GM12878 (cell line): Measurements from ENCODE around the gene SPHK2. TPM values are rescaled to one million over a fixed set of nuclear protein-coding genes. Genes with fewer than 3 reads are reported as not detected.

Experiments used
- BACH1 ChIP-seq: fragments of 450-650 bp; IDR thresholded peaks from 2 replicates; pipeline ENCODE4 v1.6.1; 2017; ENCODE audit warnings: mild to moderate bottlenecking, borderline replicate concordance
- BHLHE40 ChIP-seq, 2 experiments: fragments of 450-650 bp in 1 of 2; IDR thresholded peaks; 2 replicates each; pipeline ENCODE4 v1.6.1; 2011 to 2017; ENCODE audit warnings: low read depth in 2 of 2, borderline replicate concordance in 1 of 2, improper control_type of control experiment in 1 of 2, low read length in 1 of 2, mild to moderate bottlenecking in 1 of 2
- CHD1 ChIP-seq: IDR thresholded peaks from 2 replicates; pipeline ENCODE4 v1.6.1; 2012; ENCODE audit warnings: low read depth, low read length, improper control_type of control experiment
- GATAD2B ChIP-seq: fragments of 450-650 bp; conservative IDR thresholded peaks from 2 replicates; pipeline ENCODE4 v1.6.1; 2017; ENCODE audit warnings: low read depth, mild to moderate bottlenecking, moderate library complexity
- IRF4 ChIP-seq: IDR thresholded peaks from 2 replicates; pipeline ENCODE4 v1.6.1; 2011; ENCODE audit warnings: low read depth, low read length
- NFXL1 ChIP-seq: fragments of 450-650 bp; IDR thresholded peaks from 2 replicates; pipeline ENCODE4 v1.6.1; 2017; ENCODE audit warnings: antibody characterized with exemption, mild to moderate bottlenecking, borderline replicate concordance
- NFYB ChIP-seq: IDR thresholded peaks from 2 replicates; pipeline ENCODE4 v1.6.1; 2011; ENCODE audit warnings: low read depth, mild to moderate bottlenecking, low read length, improper control_type of control experiment, moderate library complexity; ENCODE audit not compliant: insufficient read depth
- POLR2AphosphoS2 ChIP-seq: IDR thresholded peaks from 2 replicates; pipeline ENCODE4 v1.6.1; 2011; ENCODE audit warnings: low read depth, mild to moderate bottlenecking, low read length, improper control_type of control experiment, moderate library complexity
- POU2F2 ChIP-seq: IDR thresholded peaks from 3 replicates; pipeline ENCODE4 v1.6.1; 2011; ENCODE audit warnings: low read depth, mild to moderate bottlenecking, low read length, borderline replicate concordance
- RCOR1 ChIP-seq: conservative IDR thresholded peaks from 2 replicates; pipeline ENCODE4 v1.6.1; 2012; ENCODE audit warnings: low read depth, low read length, improper control_type of control experiment
- TAF1 ChIP-seq: IDR thresholded peaks from 2 replicates; pipeline ENCODE4 v1.6.1; 2011; ENCODE audit warnings: mild to moderate bottlenecking, low read depth, low read length, borderline replicate concordance
- TCF12 ChIP-seq: IDR thresholded peaks from 2 replicates; pipeline ENCODE4 v1.6.1; 2011; ENCODE audit warnings: low read depth, mild to moderate bottlenecking, low read length
- polyA plus RNA-seq, 11 experiments: library from polyadenylated mRNA; depleted of rRNA in 4 of 11; unstranded in 6 of 11; stranded (reverse) in 5 of 11; fragments of >200 nt; fragmentation: Nextera tagmentation in 4 of 11; fragmentation: Illumina TruSeq in 1 of 11; extraction: Ambion mirVana in 4 of 11; extraction: Trizol in 1 of 11; gene quantifications; 1 replicate in 1 of 11; 2 replicates in 10 of 11; pipeline versions ENCODE4 v1.2.1 to v1.2.3, GENCODE V29; 2011 to 2016; ENCODE audit warnings: inconsistent platforms in 2 of 11, missing spikeins in 2 of 11, low read depth in 1 of 11
- total RNA-seq, 4 experiments: library from RNA; depleted of rRNA in 3 of 4; stranded (reverse); fragments of >200 nt in 3 of 4; fragmentation: Illumina TruSeq in 1 of 4; extraction: Trizol in 1 of 4; gene quantifications; 2 replicates each; pipeline versions ENCODE4 v1.2.1 to v1.2.3, GENCODE V29; 2013 to 2021
- TF ChIP-seq, protein P1 (sequence below): fragments of 150-350 bp; IDR thresholded peaks from 2 replicates; pipeline ENCODE4 v1.6.1; 2014; ENCODE audit warnings: mild to moderate bottlenecking, low read depth, low read length
- TF ChIP-seq, protein P2 (sequence below): fragments of 450-650 bp; IDR thresholded peaks from 2 replicates; pipeline ENCODE4 v1.6.1; 2017; ENCODE audit warnings: mild to moderate bottlenecking, low read depth, inconsistent platforms; ENCODE audit not compliant: poor library complexity, severe bottlenecking
- TF ChIP-seq, protein P3 (sequence below): IDR thresholded peaks from 2 replicates; pipeline ENCODE4 v1.6.1; 2012; ENCODE audit warnings: mild to moderate bottlenecking, low read depth, low read length
- TF ChIP-seq, protein P4 (sequence below): IDR thresholded peaks from 2 replicates; pipeline ENCODE4 v1.6.1; 2012; ENCODE audit warnings: low read depth, low read length, improper control_type of control experiment
- TF ChIP-seq, protein P5 (sequence below): IDR thresholded peaks from 2 replicates; pipeline ENCODE4 v1.6.1; 2011; ENCODE audit warnings: borderline replicate concordance, low read depth, mild to moderate bottlenecking, moderate library complexity, mixed read lengths, low read length; ENCODE audit not compliant: insufficient read depth; ENCODE audit errors: extremely low read length

SPHK2 gene
- total and polyA plus RNA-seq, 10 of the 15 experiments (the other 5 are each of a cell fraction or from before 2014, with no cell fraction given) = 0.37 to 40.5 (median 11.2) TPM

DNA sequence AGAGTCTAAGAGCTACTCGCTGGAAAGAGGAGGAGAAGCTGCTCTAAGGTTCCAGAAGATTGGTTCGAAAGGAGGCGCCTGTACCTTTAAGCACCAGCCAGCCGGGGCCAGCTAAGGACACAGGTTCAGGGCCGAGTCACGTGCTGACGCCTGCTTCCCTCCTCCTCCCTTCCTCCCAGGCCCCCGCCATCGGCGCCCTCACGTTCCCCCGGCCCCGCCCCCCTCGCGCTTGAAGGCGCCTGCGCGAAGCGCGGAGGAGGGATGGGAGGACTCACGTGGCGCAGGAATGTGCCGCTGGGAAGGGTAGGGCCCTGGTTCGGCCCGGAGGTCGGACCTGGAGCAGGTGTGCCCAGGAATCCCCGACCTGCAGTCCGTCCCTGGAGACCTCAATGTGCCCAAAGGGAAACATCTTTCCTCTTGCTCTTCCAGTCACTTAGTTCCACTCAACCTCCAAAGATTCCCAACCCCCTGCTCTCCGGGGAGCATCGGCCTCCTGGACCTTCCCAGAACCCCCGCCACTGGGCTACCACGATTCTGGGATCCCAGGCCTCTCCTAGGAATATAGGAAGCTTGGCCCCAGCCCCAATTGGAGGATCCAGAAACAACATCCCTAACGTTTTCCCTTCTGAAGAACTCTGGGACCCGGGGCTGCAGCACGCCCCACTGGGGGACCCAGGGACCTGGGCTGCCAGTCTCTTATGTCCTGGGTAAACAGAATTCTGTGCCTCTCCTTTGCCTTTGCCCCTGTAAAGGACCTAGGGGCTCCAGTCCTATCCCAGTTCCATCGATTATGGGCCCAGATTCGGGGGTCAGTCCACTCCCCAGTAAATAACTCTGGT lies 15.3 kb downstream of the SPHK2 start (continued):
- TF ChIP-seq BHLHE40 (IDR thresholded peaks at IDR 0.05; ENCODE audit: borderline replicate concordance in 1 of 2, low read depth in 2 of 2, low read length in 1 of 2) (peak; percentile 99), CHD1 (no peak), NFXL1 (peak; percentile 100), TCF12 (0 out of 2 replicates have a peak, but pooled peaks have one; percentile 20), IRF4 (no peak), RCOR1 (0 out of 2 replicates have a peak, but pooled peaks have one; percentile 53), BACH1 (peak; percentile 83; the same call in 1 of the 2 replicates), TAF1 (0 out of 2 replicates have a peak, but pooled peaks have one; percentile 18), POLR2AphosphoS2 (0 out of 2 replicates have a peak, but pooled peaks have one; percentile 85), GATAD2B (peak; percentile 68; the same call in 1 of the 2 replicates), NFYB (peak; percentile 47; the same call in 1 of the 2 replicates), POU2F2 (peak; percentile 48; the same call in 1 of the 3 replicates)
- TF ChIP-seq, protein P1, sequence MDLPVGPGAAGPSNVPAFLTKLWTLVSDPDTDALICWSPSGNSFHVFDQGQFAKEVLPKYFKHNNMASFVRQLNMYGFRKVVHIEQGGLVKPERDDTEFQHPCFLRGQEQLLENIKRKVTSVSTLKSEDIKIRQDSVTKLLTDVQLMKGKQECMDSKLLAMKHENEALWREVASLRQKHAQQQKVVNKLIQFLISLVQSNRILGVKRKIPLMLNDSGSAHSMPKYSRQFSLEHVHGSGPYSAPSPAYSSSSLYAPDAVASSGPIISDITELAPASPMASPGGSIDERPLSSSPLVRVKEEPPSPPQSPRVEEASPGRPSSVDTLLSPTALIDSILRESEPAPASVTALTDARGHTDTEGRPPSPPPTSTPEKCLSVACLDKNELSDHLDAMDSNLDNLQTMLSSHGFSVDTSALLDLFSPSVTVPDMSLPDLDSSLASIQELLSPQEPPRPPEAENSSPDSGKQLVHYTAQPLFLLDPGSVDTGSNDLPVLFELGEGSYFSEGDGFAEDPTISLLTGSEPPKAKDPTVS = peak; percentile 71
- TF ChIP-seq, protein P2, sequence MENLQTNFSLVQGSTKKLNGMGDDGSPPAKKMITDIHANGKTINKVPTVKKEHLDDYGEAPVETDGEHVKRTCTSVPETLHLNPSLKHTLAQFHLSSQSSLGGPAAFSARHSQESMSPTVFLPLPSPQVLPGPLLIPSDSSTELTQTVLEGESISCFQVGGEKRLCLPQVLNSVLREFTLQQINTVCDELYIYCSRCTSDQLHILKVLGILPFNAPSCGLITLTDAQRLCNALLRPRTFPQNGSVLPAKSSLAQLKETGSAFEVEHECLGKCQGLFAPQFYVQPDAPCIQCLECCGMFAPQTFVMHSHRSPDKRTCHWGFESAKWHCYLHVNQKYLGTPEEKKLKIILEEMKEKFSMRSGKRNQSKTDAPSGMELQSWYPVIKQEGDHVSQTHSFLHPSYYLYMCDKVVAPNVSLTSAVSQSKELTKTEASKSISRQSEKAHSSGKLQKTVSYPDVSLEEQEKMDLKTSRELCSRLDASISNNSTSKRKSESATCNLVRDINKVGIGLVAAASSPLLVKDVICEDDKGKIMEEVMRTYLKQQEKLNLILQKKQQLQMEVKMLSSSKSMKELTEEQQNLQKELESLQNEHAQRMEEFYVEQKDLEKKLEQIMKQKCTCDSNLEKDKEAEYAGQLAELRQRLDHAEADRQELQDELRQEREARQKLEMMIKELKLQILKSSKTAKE = no peak
- TF ChIP-seq, protein P3, sequence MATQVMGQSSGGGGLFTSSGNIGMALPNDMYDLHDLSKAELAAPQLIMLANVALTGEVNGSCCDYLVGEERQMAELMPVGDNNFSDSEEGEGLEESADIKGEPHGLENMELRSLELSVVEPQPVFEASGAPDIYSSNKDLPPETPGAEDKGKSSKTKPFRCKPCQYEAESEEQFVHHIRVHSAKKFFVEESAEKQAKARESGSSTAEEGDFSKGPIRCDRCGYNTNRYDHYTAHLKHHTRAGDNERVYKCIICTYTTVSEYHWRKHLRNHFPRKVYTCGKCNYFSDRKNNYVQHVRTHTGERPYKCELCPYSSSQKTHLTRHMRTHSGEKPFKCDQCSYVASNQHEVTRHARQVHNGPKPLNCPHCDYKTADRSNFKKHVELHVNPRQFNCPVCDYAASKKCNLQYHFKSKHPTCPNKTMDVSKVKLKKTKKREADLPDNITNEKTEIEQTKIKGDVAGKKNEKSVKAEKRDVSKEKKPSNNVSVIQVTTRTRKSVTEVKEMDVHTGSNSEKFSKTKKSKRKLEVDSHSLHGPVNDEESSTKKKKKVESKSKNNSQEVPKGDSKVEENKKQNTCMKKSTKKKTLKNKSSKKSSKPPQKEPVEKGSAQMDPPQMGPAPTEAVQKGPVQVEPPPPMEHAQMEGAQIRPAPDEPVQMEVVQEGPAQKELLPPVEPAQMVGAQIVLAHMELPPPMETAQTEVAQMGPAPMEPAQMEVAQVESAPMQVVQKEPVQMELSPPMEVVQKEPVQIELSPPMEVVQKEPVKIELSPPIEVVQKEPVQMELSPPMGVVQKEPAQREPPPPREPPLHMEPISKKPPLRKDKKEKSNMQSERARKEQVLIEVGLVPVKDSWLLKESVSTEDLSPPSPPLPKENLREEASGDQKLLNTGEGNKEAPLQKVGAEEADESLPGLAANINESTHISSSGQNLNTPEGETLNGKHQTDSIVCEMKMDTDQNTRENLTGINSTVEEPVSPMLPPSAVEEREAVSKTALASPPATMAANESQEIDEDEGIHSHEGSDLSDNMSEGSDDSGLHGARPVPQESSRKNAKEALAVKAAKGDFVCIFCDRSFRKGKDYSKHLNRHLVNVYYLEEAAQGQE = no peak
- TF ChIP-seq, protein P4, sequence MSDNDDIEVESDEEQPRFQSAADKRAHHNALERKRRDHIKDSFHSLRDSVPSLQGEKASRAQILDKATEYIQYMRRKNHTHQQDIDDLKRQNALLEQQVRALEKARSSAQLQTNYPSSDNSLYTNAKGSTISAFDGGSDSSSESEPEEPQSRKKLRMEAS = peak; percentile 94; the same call in 1 of the 2 replicates
- TF ChIP-seq, protein P5, sequence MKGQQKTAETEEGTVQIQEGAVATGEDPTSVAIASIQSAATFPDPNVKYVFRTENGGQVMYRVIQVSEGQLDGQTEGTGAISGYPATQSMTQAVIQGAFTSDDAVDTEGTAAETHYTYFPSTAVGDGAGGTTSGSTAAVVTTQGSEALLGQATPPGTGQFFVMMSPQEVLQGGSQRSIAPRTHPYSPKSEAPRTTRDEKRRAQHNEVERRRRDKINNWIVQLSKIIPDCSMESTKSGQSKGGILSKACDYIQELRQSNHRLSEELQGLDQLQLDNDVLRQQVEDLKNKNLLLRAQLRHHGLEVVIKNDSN = peak; percentile 93
